K562 (cell line): ENCODE results near the gene AAR2. TPM values are rescaled to one million over a fixed set of nuclear protein-coding genes. Genes with fewer than 3 reads are reported as not detected.
A peak's percentile ranks its signal among the peaks of the same experiment; 100 is the strongest.

ENCODE experiments used
- ATAC-seq: fragments of 200-7000 bp; cut with Tn5 transposase; 3 replicates; pipeline ENCODE4 v1.9.1; 2020; ENCODE audit warnings: moderate library complexity
- BruUV-seq: library from RNA; stranded (reverse); fragments of 400-500 nt; replicated peaks from 2 replicates; lab custom pipeline; 2021; lab: Mats Ljungman, UMichigan
- CTCF ChIA-PET: fragments of 300-600 bp; formaldehyde crosslinking; extraction: SDS; loops from one replicate; lab custom pipeline; 2021; ENCODE audit warnings: low intra/inter-chr PET ratio; lab: Yijun Ruan, JAX
- POLR2A ChIA-PET: fragments of 300-600, 350-650 bp; sonication (Branson Sonifier 250); formaldehyde crosslinking; extraction: SDS; loops from one replicate; lab custom pipeline; 2021; ENCODE audit warnings: antibody characterized with exemption, inconsistent platforms; lab: Yijun Ruan, JAX
- DNase-seq, 4 experiments: peaks; one replicate each; pipeline versions ENCODE4 v3.0.0 to v3.0.0-alpha.2; 2011 to 2018; ENCODE audit warnings: low spot score in 3 of 4, mixed read lengths in 3 of 4; ENCODE audit errors: extremely low read depth in 1 of 4
- FAIRE-seq: peaks from 2 replicates; lab custom pipeline; 2011; peaks lifted over from hg19 to GRCh38; lab: Jason Lieb, UNC
- H2AFZ ChIP-seq: 2 replicates; pipeline ENCODE4 v1.6.0; 2011; ENCODE audit warnings: low read depth, low read length, control low read depth, inconsistent platforms
- H3K27ac ChIP-seq: fragments of 200-600 bp; 3 replicates; pipeline ENCODE4 v1.8.0; 2011; ENCODE audit warnings: low read depth, mild to moderate bottlenecking, control low read depth, inconsistent platforms, low read length, moderate library complexity, mixed read lengths; ENCODE audit errors: extremely low read depth
- H3K27me3 ChIP-seq, 2 experiments: fragments of 300-600 bp in 1 of 2; 2 replicates in 1 of 2; 3 replicates in 1 of 2; pipeline versions ENCODE4 v1.6.0 to v1.8.0; 2011; ENCODE audit warnings: inconsistent platforms in 2 of 2, low read length in 2 of 2, mild to moderate bottlenecking in 1 of 2, mixed read lengths in 1 of 2, moderate library complexity in 1 of 2; ENCODE audit not compliant: control insufficient read depth in 2 of 2, insufficient read depth in 2 of 2
- H3K36me3 ChIP-seq: fragments of 300-600 bp; 3 replicates; pipeline ENCODE4 v1.8.0; 2011; ENCODE audit warnings: mild to moderate bottlenecking, low read length, inconsistent platforms; ENCODE audit not compliant: control insufficient read depth, insufficient read depth
- H3K4me1 ChIP-seq, 2 experiments: fragments of 200-600 bp in 1 of 2; replicated peaks in 1 of 2; 2 replicates in 1 of 2; 3 replicates in 1 of 2; pipeline versions ENCODE4 v1.5.1 to v1.8.0; 2011; ENCODE audit warnings: inconsistent platforms in 2 of 2, low read length in 2 of 2, mild to moderate bottlenecking in 1 of 2, mixed read lengths in 1 of 2, moderate library complexity in 1 of 2; ENCODE audit not compliant: control insufficient read depth in 2 of 2, insufficient read depth in 2 of 2
- H3K4me2 ChIP-seq: 2 replicates; pipeline ENCODE4 v1.6.1; 2011; ENCODE audit warnings: low read length, control low read depth, inconsistent platforms, mixed read lengths; ENCODE audit not compliant: insufficient read depth
- H3K4me3 ChIP-seq: fragments of 200-600 bp; sonication (generic), shearing (Covaris generic); 2 replicates; pipeline ENCODE4 v1.5.1; 2016; ENCODE audit warnings: control low read depth, inconsistent platforms
- H3K79me2 ChIP-seq: fragments of 200-600 bp; 3 replicates; pipeline ENCODE4 v1.8.0; 2011; ENCODE audit warnings: low read length, inconsistent platforms; ENCODE audit not compliant: control insufficient read depth, insufficient read depth
- H3K9ac ChIP-seq, 2 experiments: 2 replicates each; pipeline versions ENCODE4 v1.6.0 to v1.6.1; 2011; ENCODE audit warnings: low read depth in 2 of 2, low read length in 2 of 2, control low read depth in 1 of 2, inconsistent platforms in 1 of 2, mild to moderate bottlenecking in 1 of 2, mixed read lengths in 1 of 2; ENCODE audit not compliant: insufficient read depth in 1 of 2
- H3K9me1 ChIP-seq: one replicate; pipeline ENCODE4 v1.6.0; 2011; ENCODE audit warnings: inconsistent platforms, mild to moderate bottlenecking, low read length, moderate library complexity; ENCODE audit not compliant: control insufficient read depth, insufficient read depth
- H3K9me3 ChIP-seq: replicated peaks from 2 replicates; pipeline ENCODE4 v1.5.1; 2011; ENCODE audit warnings: low read depth, low read length, inconsistent platforms; ENCODE audit not compliant: control insufficient read depth, insufficient read depth
- H4K20me1 ChIP-seq: replicated peaks from 2 replicates; pipeline ENCODE4 v1.6.1; 2011; ENCODE audit warnings: low read length, inconsistent platforms, mixed read lengths; ENCODE audit not compliant: control insufficient read depth, insufficient read depth
- BCL6 ChIP-seq: fragments of 250-450 bp; sonication (Bioruptor Pico); IDR thresholded peaks from 2 replicates; pipeline ENCODE4 v1.4.0; 2020
- C11orf30 ChIP-seq: fragments of 450-650 bp; IDR thresholded peaks from 2 replicates; pipeline ENCODE4 v1.6.1; 2016; ENCODE audit warnings: low read depth, mild to moderate bottlenecking
- DEAF1 ChIP-seq: fragments of 450-650 bp; formaldehyde crosslinking; IDR thresholded peaks from 2 replicates; pipeline ENCODE4 v1.4.0; 2020; ENCODE audit warnings: mild to moderate bottlenecking, moderate library complexity
- HMGXB4 ChIP-seq: sonication (generic); formaldehyde crosslinking; IDR thresholded peaks from 2 replicates; pipeline ENCODE4 v1.8.1; 2023; ENCODE audit warnings: mild to moderate bottlenecking, missing genetic modification reagents
- KDM1A ChIP-seq, 2 experiments: fragments of 450-650 bp; IDR thresholded peaks; 2 replicates each; pipeline ENCODE4 v1.6.1; 2016; ENCODE audit warnings: mild to moderate bottlenecking in 2 of 2
- KLF1 ChIP-seq: fragments of 450-650 bp; IDR thresholded peaks from 2 replicates; pipeline ENCODE4 v1.6.1; 2016; ENCODE audit warnings: missing genetic modification characterization, missing compliant biosample characterization
- MAFG ChIP-seq: fragments of 450-650 bp; conservative IDR thresholded peaks from 2 replicates; pipeline ENCODE4 v1.6.1; 2016; ENCODE audit warnings: missing genetic modification characterization, missing compliant biosample characterization
- MAFK ChIP-seq: IDR thresholded peaks from 2 replicates; pipeline ENCODE4 v1.6.1; 2011; ENCODE audit warnings: low read length, improper control_type of control experiment
- MTF1 ChIP-seq: fragments of 250-450 bp; sonication (Bioruptor Pico); IDR thresholded peaks from 2 replicates; pipeline ENCODE4 v1.9.0; 2021; ENCODE audit warnings: moderate library complexity, mild to moderate bottlenecking, inconsistent platforms, borderline replicate concordance
- NFXL1 ChIP-seq: fragments of 450-650 bp; formaldehyde crosslinking; IDR thresholded peaks from 2 replicates; pipeline ENCODE4 v1.4.0; 2021; ENCODE audit warnings: mild to moderate bottlenecking
- SLC30A9 ChIP-seq: fragments of 250-450 bp; sonication (Bioruptor Pico); IDR thresholded peaks from 2 replicates; pipeline ENCODE4 v1.8.0; 2022; ENCODE audit warnings: mild to moderate bottlenecking, moderate library complexity
- YY1 ChIP-seq, 3 experiments: IDR thresholded peaks; 2 replicates each; pipeline ENCODE4 v1.6.1; 2011; ENCODE audit warnings: low read length in 2 of 3, mild to moderate bottlenecking in 2 of 3, moderate library complexity in 2 of 3, borderline replicate concordance in 1 of 3, control low read depth in 1 of 3, low read depth in 1 of 3; ENCODE audit not compliant: insufficient read depth in 3 of 3, insufficient replicate concordance in 2 of 3, control insufficient read depth in 1 of 3, insufficient read length in 1 of 3; ENCODE audit errors: extremely low read depth in 1 of 3
- ZNF316 ChIP-seq: fragments of 450-650 bp; IDR thresholded peaks from 2 replicates; pipeline ENCODE4 v1.6.1; 2016
- ZNF41 ChIP-seq: fragments of 250-450 bp; sonication (Bioruptor Pico); conservative IDR thresholded peaks from 2 replicates; pipeline ENCODE4 v1.4.0; 2020; ENCODE audit warnings: mild to moderate bottlenecking
- ZSCAN32 ChIP-seq: fragments of 450-650 bp; formaldehyde crosslinking; IDR thresholded peaks from 2 replicates; pipeline ENCODE4 v1.4.0; 2020; ENCODE audit warnings: mild to moderate bottlenecking, moderate library complexity
- WGBS: fragments of 100-300 bp; shearing (Covaris generic); methylation state at CpG from one replicate; pipeline ENCODE4 v1.1.6; 2016; ENCODE audit warnings: low coverage, mixed read lengths; ENCODE audit not compliant: insufficient coverage; ENCODE audit errors: missing lambda C conversion rate; 5-methylcytosine and 5-hydroxymethylcytosine counted together
- in situ Hi-C: fragments of 300-500 bp; cut with MboI; formaldehyde crosslinking; loops from 4 replicates; pipeline ENCODE4 v1.15.0; 2018; ENCODE audit warnings: inconsistent platforms, mixed read lengths
- intact Hi-C: fragments of 100-400 bp; cut with micrococcal nuclease; formaldehyde crosslinking; loops from 2 replicates; pipeline ENCODE4 v1.14.2; 2022
- polyA plus RNA-seq, 8 experiments: library from polyadenylated mRNA; depleted of rRNA in 4 of 8; stranded (reverse) in 5 of 8; unstranded in 3 of 8; fragments of >200 nt; fragmentation: Nextera tagmentation in 2 of 8; fragmentation: Illumina TruSeq in 1 of 8; extraction: Ambion mirVana in 2 of 8; extraction: Trizol in 1 of 8; gene quantifications; 2 replicates each; pipeline versions ENCODE4 v1.2.1 to v1.2.3, GENCODE V29; 2011 to 2014; ENCODE audit warnings: inconsistent platforms in 1 of 8, missing spikeins in 1 of 8
- total RNA-seq, 7 experiments: library from RNA; depleted of rRNA in 6 of 7; stranded (reverse); fragments of >200 nt in 6 of 7; fragmentation: Illumina TruSeq in 2 of 7; extraction: Trizol in 2 of 7; gene quantifications; 2 replicates each; pipeline versions ENCODE4 v1.2.1 to v1.2.3, GENCODE V29; 2011 to 2021; ENCODE audit warnings: low replicate concordance in 1 of 7

AAR2 gene
- total and polyA plus RNA-seq, 9 of the 15 experiments (the other 6 are each of a cell fraction or from before 2014, with no cell fraction given), result 6.5 to 36.2 (median 24.7) TPM

- H3K4me2 ChIP-seq, result no peak overlapping the region
- H3K27me3 ChIP-seq, result no peaks in the 10 kb centered on the region; a peak in 1 of 5 replicates
- FAIRE-seq, result no peak
- peaks cover 46% of the 10 kb centered on the region; the same call in 2 of the 3 replicates for H3K36me3 ChIP-seq
- ATAC-seq, result no peak
- H3K9me1 ChIP-seq, result no peaks in the 10 kb centered on the region
- no peak overlapping the region for H3K4me3 ChIP-seq
- TF ChIP-seq C11orf30, result peak; percentile 80
- no peak for TF ChIP-seq ZSCAN32
- no peak for TF ChIP-seq MTF1
- no peak for TF ChIP-seq HMGXB4 (CRISPR knock-in tag)
- no peak for TF ChIP-seq SLC30A9 (CRISPR knock-in tag)
- TF ChIP-seq YY1 (IDR thresholded peaks at IDR 0.05; ENCODE audit: borderline replicate concordance in 1 of 3, control insufficient read depth in 1 of 3, extremely low read depth in 1 of 3, insufficient read depth in 3 of 3, insufficient read length in 1 of 3, insufficient replicate concordance in 2 of 3, low read depth in 1 of 3, low read length in 2 of 3), result no peak
- TF ChIP-seq KDM1A (IDR thresholded peaks at IDR 0.05), result peak in 1 of 2 experiments; percentile 23; a peak in 1 of 4 replicates
- peak; percentile 93 for TF ChIP-seq ZNF316
- no peak for TF ChIP-seq NFXL1 (CRISPR knock-in tag)
- peak; percentile 25; the same call in 1 of the 2 replicates for TF ChIP-seq MAFK
- TF ChIP-seq BCL6 (CRISPR knock-in tag), result no peak
- no peak for TF ChIP-seq KLF1
- no peak for TF ChIP-seq ZNF41 (CRISPR knock-in tag)
- no peak for TF ChIP-seq DEAF1 (CRISPR knock-in tag)
- peak; percentile 76 for TF ChIP-seq MAFG (tag)
- H3K9ac ChIP-seq, result no peak overlapping the region
- no peaks in the 10 kb centered on the region for H3K9me3 ChIP-seq
- CTCF ChIA-PET, result interaction anchor here (0.6 kb wide), 1 partner anchor 245 kb away, joined by 3 read pairs; no protein-coding TSS in a partner anchor
- no peak overlapping the region for H2AFZ ChIP-seq
- peaks cover 35% of the 10 kb centered on the region for H3K79me2 ChIP-seq
- POLR2A ChIA-PET, result interaction anchor here (0.9 to 1.5 kb wide), 3 partner anchors 11 to 18 kb away, joined by 3 read pairs; no protein-coding TSS in a partner anchor
- H4K20me1 ChIP-seq, result no peaks in the 10 kb centered on the region
- H3K27ac ChIP-seq, result no peak overlapping the region
- intact Hi-C loops (no loop called here), in situ Hi-C loops (no loop called here)
- BruUV-seq, result TSS peak; percentile 9
- peaks cover 5 to 7% of the 10 kb centered on the region in 2 experiments; a peak in 4 of 5 replicates for H3K4me1 ChIP-seq
- WGBS, result 73% methylated on average over 3 of the region's 3 CpGs
- DNase-seq, result no peak
Measured at GRCh38 chr20:36238153-36238552, 1.9 kb downstream of the AAR2 start.
